ENCODE results near the gene MPG. TPM values are rescaled to one million over a fixed set of nuclear protein-coding genes. Genes with fewer than 3 reads are reported as not detected.

MPG gene
- polyA plus RNA-seq, 3 donors = 65.6 to 93.3 (median 72.0) TPM

DNA sequence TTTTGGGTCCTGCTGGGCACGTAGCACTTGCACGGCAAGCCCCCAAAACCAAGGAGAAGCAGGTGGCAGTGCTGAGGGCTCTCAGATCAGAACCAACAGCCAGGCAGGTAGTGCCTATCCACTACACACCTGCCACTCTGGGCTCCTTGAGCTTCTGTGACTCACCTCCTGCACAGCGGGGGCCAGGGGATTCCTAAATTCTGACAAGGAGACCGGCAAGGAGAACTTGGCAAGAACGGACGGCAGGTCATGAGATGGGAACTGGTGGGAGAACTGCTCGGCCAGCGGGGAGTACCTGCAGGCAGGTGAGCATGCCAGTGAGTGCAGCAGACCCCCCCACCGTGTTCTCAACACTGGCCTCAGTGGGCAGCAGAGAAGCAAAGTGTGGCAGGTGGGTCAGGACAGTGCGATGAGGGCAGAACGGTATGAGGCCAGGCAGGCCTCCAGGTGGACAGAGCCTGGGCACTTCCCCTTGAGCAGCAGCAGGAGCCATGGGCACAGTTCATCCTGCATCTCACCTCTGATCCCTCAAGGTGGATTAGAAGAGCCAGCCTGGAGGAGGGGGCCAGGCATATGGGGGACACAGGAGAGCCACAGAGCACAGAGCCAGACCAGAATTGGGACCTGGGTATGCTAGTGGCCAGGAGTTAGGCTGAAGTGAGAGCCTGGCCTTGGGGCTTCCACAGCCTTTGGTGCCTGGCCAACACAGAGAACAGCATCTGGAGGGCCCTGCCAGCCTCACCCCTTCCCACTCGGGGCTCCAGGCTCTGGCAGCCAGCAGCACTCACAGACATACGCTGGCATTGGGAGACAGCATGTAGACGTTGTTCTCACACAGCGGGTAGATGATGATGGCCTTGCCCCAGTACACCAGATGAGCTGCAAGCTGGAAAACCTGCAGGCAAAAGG, 14.7 kb downstream of the MPG start:
- no peak overlapping the region for H3K27ac ChIP-seq (ENCODE audit: low read depth, low read length)
- WGBS, 3 donors = 86 to 88% (median 87%) methylated on average over 15 of the region's 15 CpGs

DNA sequence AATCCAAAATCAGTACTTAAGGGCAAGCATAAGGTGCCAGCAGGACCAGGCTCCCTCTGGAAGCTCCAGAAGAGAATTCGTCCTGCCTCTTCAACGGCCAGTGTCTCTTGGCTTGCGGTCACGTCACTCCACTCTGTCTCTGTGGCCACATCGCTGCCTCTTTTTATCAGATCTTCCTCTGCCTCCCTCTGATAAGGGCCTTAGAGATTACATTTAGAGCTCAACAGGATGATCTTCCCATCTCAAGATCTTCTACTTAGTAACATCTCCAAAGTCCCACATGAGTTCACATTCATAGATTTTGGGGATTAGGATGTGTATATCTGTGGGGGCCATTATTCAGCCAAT, 16.9 kb downstream of the MPG start:
- no peak overlapping the region for H3K27ac ChIP-seq (ENCODE audit: low read depth, low read length)
- WGBS, 3 donors = 93 to 100% (median 95%) methylated on average over 5 of the region's 5 CpGs

DNA sequence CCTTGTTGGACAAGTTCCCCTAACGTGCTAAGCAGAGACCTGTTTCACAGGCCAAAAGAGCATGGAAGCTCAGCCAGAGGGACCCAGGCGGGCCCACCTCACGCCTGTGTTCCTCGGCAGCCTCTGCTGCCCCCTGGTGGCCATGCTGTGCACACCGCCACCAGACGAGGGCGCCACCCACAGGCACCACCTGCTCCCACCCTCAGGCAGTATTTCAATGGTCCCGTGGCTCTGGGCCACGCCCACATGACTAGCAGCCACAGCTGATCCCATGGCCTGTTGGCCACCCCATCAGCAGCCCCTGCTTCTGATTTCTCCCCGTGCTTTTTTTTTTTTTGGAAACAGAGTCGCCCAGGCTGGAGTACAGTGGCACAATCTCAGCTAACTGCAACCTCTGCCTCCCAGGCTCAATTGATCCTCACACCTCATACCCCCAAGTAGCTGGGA, 18.9 kb downstream of the MPG start:
- 10 to 15% (median 12%) methylated on average over 9 to 11 of the region's 11 CpGs for WGBS, 3 donors
- no peak overlapping the region for H3K27ac ChIP-seq (ENCODE audit: low read depth, low read length)

DNA sequence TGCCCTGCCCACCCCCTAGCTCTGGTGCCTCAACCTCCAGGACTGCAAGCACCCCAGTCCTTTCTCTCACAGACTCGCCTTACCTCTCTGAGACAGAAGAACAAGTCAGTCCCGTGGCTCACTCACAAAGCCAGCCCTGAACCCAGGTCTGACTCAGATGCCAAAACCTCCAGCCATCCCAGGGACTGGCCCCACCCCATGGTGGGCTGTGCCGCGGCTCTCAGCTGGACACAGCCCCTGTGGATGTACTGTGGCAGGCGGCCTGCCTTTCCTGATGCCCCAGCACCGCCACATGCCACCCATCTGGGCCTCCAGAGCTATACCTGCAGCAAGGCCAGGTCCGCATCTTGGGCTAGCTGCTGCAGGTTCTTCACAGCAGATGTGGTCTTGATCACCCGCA, 19.8 kb downstream of the MPG start:
- H3K27ac ChIP-seq (ENCODE audit: low read depth, low read length) = no peak overlapping the region
- 88 to 94% (median 90%) methylated on average over 8 of the region's 8 CpGs for WGBS, 3 donors

DNA sequence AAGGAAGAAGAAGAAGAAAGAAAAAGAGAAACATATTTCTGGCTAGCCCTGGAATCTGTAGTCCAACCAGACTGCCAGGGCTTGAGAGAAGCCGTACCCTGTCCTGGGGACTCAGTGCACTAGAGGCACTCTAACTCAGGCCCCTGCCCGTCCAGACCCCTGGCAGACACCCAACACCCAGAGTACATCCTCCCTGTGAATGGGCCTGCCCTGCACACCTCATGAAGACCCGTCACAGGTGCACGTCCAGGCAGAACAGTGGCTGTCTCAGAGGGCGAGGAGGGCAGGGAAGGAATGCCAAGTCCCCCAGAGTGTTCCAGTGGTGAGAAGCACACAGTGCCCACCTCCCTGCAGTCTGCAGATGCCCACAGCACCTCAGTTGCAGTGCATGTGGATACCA, 23.0 kb downstream of the MPG start:
- 84 to 92% (median 87%) methylated on average over 5 of the region's 5 CpGs for WGBS, 3 donors
- H3K27ac ChIP-seq (ENCODE audit: low read depth, low read length) = no peak overlapping the region

DNA sequence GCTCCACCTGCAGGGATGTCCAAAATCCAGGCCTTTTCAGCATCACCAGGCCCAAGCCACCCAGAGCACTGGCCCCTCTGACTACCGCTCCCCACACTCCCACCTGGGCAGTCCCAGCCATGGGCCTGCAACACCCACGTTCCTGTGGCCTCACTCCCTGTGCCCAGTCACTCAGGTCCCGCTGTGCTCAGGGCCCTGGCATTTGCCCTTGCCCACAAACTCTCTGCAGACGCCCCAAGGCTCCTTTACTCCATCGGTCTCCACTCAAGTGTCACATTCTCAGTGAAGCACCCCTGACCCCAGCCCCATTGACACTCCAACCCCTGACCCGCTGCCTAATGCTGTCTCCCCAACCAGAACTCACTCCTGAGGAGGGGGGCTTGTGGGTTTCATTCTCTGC, 23.6 kb downstream of the MPG start:
- 79 to 84% (median 80%) methylated on average over 6 of the region's 6 CpGs for WGBS, 3 donors
- no peak overlapping the region for H3K27ac ChIP-seq (ENCODE audit: low read depth, low read length)

DNA sequence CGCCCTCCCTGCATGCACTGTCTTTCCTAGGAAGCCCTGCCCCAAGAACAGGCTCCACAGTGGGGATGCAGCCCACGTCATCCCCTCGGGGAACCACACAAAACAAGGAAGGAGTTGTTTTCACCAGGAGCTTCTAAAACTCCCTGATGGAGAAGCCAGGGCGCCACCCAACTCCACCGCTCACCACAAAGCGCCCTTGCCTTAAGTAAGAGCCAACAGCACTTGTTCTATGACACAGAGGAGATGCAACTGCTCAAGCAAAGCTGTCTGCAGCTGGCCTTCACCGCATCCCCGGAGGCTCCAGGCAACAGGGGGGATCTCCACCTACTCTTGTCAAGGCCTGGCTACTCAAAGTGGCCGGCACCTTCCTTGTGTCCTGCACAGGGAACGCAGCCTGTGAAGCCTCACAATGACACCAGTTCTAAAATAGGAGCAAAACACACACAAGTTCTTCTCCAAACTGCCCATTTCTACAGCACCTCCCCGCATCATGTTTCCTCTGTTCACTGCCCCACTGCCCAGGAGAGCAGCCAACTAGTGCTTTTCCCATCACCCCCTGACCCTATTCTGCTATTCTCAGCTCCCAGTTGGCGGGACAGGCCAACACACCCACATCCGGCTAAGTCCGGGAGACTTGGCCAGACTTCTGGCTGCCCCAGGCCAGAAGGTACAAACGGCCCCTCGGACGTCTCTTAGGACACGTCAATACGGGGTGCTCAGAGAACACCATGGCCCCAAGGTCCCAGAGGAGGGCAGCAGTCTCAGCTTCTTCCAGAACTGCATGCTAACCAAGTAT, 24.2 kb downstream of the MPG start:
- no peak overlapping the region for H3K27ac ChIP-seq (ENCODE audit: low read depth, low read length)
- 55 to 76% (median 59%) methylated on average over 19 of the region's 19 CpGs for WGBS, 3 donors

DNA sequence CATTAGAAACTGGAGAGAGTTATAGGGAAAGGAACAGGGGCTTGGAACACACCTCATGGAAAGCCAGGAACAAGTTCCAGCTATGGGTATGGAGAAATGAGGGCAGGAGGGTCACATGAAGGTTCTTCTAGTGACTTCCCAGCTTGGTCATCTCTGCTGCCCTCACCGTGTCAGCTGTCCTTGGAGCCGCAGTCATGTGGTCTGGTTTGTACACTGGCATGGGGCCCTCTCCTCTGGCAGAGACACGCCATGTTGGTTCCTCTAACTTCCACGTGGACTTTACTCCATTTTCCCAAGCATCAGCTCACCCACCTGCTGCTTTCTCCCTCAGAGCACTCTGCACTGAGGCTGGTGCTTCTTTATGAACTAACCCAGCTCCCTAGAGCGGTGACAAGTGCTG, 26.3 kb downstream of the MPG start:
- WGBS, 3 donors = 47 to 89% (median 81%) methylated on average over 5 of the region's 5 CpGs
- H3K27ac ChIP-seq (ENCODE audit: low read depth, low read length) = no peak overlapping the region

DNA sequence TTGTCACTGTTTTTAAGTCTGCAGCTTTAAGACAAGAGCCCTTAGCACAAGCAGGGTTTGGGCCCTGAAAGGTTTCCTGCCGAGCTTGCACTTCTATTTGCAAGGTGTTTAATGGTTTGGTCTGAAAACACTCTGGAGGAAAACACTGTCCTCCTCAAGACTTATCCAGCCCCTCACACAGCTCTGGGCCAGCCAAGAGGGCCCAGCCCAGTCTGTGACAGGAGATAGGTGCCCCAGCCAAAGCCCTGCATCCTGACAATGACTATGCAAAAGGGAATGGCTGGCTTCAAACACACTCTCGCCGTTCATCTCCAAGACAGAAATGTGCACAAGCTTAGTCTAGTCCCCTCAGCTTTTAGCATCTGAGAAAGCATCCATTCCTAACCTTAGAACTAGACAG, 26.9 kb downstream of the MPG start:
- 64 to 89% (median 67%) methylated on average over 3 of the region's 3 CpGs for WGBS, 3 donors
- H3K27ac ChIP-seq (ENCODE audit: low read depth, low read length) = no peak overlapping the region

DNA sequence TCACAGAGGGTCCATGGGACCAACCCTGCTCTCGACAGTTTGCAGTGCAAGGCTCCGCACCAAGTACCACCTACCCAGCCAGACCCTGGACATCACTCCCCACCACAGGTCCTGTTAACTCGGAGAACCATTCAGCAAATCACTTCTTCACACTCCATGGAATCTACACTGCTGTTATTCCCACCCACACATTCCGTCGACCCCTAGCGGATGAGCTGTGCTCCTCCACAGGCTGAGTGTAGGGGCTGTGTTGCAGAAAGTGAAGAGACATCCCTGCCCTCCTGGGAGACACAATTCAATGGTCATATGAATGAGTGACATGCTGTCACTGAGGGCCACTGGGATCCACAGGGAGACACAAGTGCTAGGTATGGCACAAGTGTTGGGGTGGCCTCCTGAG, 27.5 kb downstream of the MPG start:
- H3K27ac ChIP-seq (ENCODE audit: low read depth, low read length) = no peak overlapping the region
- 87 to 93% (median 93%) methylated on average over 6 of the region's 6 CpGs for WGBS, 3 donors

DNA sequence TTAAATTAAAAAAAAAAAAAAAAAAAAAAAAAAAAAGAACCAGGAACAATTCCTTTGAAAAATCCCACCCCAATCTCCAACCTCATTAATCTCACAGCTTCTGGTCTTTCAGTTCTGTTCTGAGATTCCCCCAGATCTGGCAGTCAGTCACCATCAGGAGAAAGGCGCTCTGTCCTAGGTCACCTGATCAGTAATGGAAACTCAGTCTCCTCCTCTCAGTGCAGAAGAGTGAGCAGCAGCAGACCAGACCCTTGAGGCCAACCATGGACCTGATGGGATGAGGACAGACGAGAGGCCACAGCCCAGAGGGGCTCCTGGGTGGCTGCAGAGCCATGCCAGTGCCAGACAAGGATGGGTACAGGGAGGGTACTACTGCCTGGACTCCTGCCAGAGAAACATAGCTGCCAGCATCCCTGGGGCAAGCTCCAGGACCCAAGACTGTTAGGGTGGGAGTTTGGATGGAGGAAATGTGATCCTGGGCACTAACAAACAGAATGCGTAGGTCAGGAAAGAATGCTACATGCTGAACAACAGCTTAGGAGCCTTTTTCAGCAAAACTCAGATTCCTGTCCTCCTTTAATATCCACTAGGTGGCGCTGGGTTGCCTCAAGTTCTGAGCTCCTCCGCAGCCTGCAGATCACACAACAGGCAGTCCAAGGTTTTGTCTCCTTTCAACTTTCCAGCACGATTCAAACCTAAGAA, 28.7 kb downstream of the MPG start:
- 31 to 32% (median 31%) methylated on average over 6 of the region's 6 CpGs for WGBS, 3 donors
- H3K27ac ChIP-seq (ENCODE audit: low read depth, low read length) = no peak overlapping the region

DNA sequence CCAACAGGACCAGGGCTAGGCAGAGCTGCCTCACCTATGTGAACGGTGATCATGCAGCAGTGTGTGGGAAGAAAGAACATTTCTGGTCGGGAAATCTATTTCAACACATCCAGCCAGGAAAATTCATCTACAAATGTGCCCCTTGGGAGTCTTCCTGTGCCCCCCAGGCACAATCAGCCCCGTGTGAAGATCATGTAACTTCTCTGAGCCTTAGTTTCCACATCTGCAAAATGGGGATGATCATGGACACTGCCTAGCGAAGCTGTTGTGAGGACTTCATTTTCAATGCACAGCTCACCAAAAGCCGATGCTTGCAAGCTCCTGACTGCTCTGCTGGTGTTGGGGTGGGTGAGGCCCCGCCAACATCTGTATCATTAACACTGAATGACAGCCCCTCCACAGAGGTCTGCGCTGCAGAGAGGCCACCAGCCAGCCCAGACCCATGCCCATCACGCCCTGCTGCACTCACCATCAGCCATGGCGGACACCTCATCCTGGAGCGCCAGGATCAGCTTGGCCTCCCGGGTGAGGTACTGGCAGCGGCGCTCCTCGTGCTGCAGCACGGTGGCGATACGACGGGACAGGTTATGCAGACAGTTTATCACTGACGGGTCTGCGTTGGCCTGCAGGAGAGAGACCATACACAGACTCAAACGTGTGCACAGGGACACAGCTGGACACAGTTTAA, 34.3 kb downstream of the MPG start:
- no peak overlapping the region for H3K27ac ChIP-seq (ENCODE audit: low read depth, low read length)
- WGBS, 3 donors = 92 to 94% (median 92%) methylated on average over 21 of the region's 21 CpGs

DNA sequence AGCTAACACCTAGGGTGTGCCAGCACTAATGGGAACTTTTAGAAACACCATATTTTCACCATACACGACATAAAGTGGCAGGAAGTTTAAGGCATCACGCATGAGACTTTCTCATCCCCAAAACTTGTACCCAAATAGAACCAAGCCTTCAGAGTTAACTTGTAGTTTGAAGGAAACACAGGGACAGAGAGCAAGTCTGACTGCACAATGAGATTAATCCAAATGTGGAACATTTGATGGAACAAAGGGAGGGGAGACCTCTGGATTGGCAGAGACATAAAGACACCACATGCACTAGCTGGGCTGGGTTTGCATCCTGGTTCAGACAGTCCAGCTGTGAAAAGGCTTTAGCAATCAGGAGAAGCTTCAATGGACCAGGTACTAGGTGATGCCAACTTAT, 36.3 kb downstream of the MPG start:
- 88 to 98% (median 90%) methylated on average over 2 of the region's 2 CpGs for WGBS, 3 donors
- no peak overlapping the region for H3K27ac ChIP-seq (ENCODE audit: low read depth, low read length)

DNA sequence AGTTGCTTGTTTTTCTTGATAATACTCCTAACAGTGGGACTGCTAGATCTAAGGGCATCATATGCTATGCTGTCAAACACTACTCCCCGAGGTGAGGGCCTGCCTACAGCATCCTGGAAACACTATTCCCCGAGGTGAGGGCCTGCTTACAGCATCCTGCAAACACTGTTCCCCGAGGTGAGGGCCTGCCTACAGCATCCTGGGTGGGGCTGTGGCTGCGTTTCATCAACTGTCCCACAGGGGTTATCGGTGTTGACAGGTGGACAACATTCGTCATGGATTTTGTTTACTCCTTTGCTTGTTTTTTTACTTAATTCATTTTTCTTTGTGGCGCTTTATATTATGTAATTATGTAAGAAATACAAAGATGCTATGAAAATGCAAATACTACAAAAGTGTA, 38.0 kb downstream of the MPG start:
- no peak overlapping the region for H3K27ac ChIP-seq (ENCODE audit: low read depth, low read length)

DNA sequence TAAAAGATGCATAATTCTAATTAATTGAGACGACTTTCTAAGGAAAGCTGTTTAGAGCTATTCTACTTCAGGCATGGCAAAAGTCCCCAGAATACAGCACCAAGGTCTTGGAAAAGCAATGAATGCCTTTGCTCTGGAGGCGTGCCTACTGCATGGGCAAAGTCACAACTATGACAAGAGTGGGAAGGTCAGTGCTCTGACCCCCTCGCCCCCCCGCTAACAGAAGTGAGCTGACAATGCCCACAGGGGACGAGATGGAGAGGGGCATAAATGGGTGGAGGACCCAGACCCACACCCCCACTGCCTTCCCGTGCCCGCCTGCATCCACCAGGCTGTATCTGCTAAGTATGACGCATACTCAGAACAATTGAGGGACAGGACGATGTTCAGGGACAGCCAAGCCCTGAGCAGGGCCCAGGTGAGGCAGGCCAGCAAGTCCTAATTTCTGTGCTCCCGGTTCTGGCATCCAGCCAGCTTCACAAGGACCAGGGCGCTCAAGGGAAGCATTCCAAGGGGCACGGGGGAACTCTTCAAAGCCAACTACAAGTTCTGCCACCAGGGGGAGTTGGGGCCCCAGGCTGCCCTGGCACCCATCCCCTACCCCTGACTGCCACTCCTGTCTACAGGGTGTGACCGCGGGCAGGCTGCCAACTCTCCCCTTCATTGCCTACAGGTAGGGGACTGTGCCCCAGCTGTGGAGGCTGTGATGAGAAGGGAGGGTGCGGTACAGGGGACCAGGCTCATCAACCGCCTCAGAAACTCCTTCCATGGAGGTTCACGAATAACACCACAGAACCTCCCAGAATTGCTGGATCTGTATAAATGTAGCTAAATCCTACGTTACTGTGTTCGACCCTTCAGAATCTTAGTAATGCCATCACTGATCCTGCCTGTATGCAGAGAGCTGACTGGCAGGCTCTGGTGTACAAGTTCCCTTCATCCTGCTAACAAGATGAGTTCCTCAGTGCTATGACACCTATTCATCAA, 39.6 kb downstream of the MPG start:
- no peak overlapping the region for H3K27ac ChIP-seq (ENCODE audit: low read depth, low read length)
- 60 to 71% (median 64%) methylated on average over 19 of the region's 19 CpGs for whole genome bisulfite sequencing, 3 donors

More for the DNA sequence above, 38.0 kb downstream of the MPG start:
- 70 to 74% (median 70%) methylated on average over 7 of the region's 7 CpGs for WGBS, 3 donors

DNA sequence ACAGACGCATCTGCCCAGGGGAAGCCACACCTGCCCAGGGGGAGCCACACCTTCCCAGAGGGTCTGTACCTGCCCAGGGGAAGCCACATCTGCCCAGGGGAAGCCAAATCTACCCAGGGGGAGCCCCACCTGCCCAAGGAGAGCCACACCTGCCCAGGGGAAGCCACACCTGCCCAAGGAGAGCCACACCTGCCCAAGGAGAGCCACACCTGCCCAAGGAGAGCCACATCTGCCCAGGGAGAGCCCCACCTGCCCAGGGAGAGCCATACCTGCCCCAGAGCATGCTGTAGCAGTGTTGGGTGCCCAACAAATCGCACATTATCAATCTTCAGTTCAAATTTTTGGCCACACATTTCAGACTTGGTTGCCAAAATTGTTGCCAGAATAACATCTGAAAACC, 40.8 kb downstream of the MPG start:
- no peak overlapping the region for H3K27ac ChIP-seq (ENCODE audit: low read depth, low read length)
- WGBS, 3 donors = 95 to 96% (median 96%) methylated on average over 2 of the region's 2 CpGs

DNA sequence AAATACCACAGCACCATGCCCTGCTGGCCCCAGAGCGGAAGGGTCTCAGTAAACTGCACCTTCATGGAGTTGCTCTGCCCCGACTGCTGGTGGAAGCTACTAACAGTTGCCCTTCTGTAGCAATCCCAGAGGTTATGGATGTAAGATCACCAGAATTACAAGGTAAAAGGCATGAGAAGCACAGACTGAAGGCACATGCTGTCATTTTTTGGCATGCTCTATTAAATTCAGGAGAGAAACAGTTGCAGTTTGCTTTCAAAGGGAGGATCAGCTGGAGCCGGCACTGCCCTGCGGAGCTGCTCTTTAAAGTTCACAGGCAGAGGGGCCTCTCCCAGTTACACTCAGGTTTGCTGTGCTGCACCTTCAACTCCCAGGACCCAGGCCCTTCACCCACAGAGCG, 41.3 kb downstream of the MPG start:
- no peak overlapping the region for H3K27ac ChIP-seq (ENCODE audit: low read depth, low read length)
- 86 to 92% (median 92%) methylated on average over 5 of the region's 5 CpGs for WGBS, 3 donors

Data from adipose tissue (tissue), 3 donors.